Measurements from ENCODE around the gene MAP2K5.

MAP2K5 gene

GRCh38 chr15:67692573-67692972 lies 150.1 kb downstream of the MAP2K5 start:
- H3K4me3 ChIP-seq (replicated peaks; ENCODE audit: low read depth, low read length) = no peak overlapping the region
- DNase-seq (ENCODE audit: low read depth) = no peak
- TF ChIP-seq CTCF (IDR thresholded peaks at IDR 0.05; ENCODE audit: low read length, missing control alignments) = no peak

GRCh38 chr15:67696087-67696486 lies 153.6 kb downstream of the MAP2K5 start:
- no peak for DNase-seq (ENCODE audit: low read depth)
- H3K4me3 ChIP-seq (replicated peaks; ENCODE audit: low read depth, low read length) = no peak overlapping the region
- TF ChIP-seq CTCF (IDR thresholded peaks at IDR 0.05; ENCODE audit: low read length, missing control alignments) = no peak

- TF ChIP-seq CTCF (IDR thresholded peaks at IDR 0.05; ENCODE audit: low read length, missing control alignments) = no peak
- no peak overlapping the region for H3K4me3 ChIP-seq (replicated peaks; ENCODE audit: low read depth, low read length)
- no peak for DNase-seq (ENCODE audit: low read depth)
Measured at GRCh38 chr15:67700023-67700422, 157.5 kb downstream of the MAP2K5 start.

GRCh38 chr15:67701669-67702068 lies 159.2 kb downstream of the MAP2K5 start:
- TF ChIP-seq CTCF (IDR thresholded peaks at IDR 0.05; ENCODE audit: low read length, missing control alignments) = no peak
- no peak for DNase-seq (ENCODE audit: low read depth)
- H3K4me3 ChIP-seq (replicated peaks; ENCODE audit: low read depth, low read length) = no peak overlapping the region

- no peak overlapping the region for H3K4me3 ChIP-seq (replicated peaks; ENCODE audit: low read depth, low read length)
- TF ChIP-seq CTCF (IDR thresholded peaks at IDR 0.05; ENCODE audit: low read length, missing control alignments) = no peak
- no peak for DNase-seq (ENCODE audit: low read depth)
Measured at GRCh38 chr15:67707520-67708283, 165.2 kb downstream of the MAP2K5 start.

- no peak overlapping the region for H3K4me3 ChIP-seq (replicated peaks; ENCODE audit: low read depth, low read length)
- no peak for DNase-seq (ENCODE audit: low read depth)
- TF ChIP-seq CTCF (IDR thresholded peaks at IDR 0.05; ENCODE audit: low read length, missing control alignments) = no peak
Measured at GRCh38 chr15:67708500-67708899, 166.0 kb downstream of the MAP2K5 start.

GRCh38 chr15:67715170-67715569 lies 172.7 kb downstream of the MAP2K5 start:
- no peak for DNase-seq (ENCODE audit: low read depth)
- TF ChIP-seq CTCF (IDR thresholded peaks at IDR 0.05; ENCODE audit: low read length, missing control alignments) = no peak

More at GRCh38 chr15:67715170-67715569, 172.7 kb downstream of the MAP2K5 start:
- H3K4me3 ChIP-seq (replicated peaks; ENCODE audit: low read depth, low read length) = no peak overlapping the region
